ENCODE measurements around the gene GLRA1. TPM values are rescaled to one million over a fixed set of nuclear protein-coding genes. Genes with fewer than 3 reads are reported as not detected.

GLRA1 gene
- polyA plus RNA-seq (ENCODE audit: insufficient read length in 3 of 3), result under 1 TPM in 1 of 3 donors, not detected in 2; 0.06 TPM
- long read RNA-seq, donor 1, result 0 reads
- long read RNA-seq, donor 2, result 0 reads
- long read RNA-seq, donor 3, result 0 reads
- long read RNA-seq, donor 4, result 0 reads
- long read RNA-seq, donor 5, result 0 reads
- long read RNA-seq, donor 6, result 0 reads
- long read RNA-seq, donor 7, result 0 reads
- long read RNA-seq, donor 8, result 0 reads
- long read RNA-seq, donor 9, result 0 reads
- long read RNA-seq, donor 10, result 0 reads
- long read RNA-seq, donor 11, result 0 reads
- long read RNA-seq, donor 12, result 0 reads
- long read RNA-seq, donor 13, result 0 reads
- long read RNA-seq, donor 14, result 0 reads
- long read RNA-seq, donor 15, result 0 reads
- long read RNA-seq, donor 16, result 0 reads

DNA sequence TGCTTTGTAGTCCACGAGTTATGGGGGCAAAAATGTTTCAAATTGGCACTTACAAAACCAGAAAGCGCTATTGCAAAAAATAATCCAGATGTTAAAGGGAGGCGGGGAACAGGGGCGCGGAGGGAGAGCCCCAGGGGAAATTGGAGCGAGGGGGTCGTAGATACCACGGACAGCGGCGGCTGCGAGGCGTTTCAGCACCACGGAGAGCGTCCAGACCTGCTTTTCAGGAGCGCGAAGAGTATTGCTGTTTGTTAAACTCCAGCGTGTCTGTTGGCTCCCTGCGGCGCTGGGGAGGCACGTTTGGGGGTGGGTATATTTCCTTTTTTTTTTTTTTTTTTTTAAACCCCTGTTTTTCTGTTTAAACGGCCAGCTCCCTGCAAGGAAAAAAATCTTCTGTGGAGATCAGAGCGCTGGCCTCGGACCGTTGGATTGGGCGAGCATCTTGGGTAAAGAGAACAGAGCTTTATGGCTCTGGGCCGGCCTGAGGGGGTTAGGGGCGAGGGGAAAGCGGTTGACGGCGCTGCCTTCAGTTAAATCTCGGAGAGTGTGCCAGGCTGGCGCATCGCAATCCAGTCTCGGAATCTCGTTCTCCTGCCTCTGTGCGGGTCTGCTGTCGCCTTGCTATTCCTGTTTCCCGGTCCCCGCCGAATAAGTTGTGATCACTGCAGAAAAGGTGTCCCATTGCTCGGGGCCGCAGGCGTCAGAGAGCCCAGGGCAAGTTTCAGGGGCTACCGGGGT, at the start of gene GLRA1:
Gene GLRA1, minus strand, starts transcription at position 288 of the 738 bp plus-strand sequence. CDS start 302 bp downstream, outside the sequence.
- peak; percentile 65 for DNase-seq

- DNase-seq, result no peak
Measured at GRCh38 chr5:151970885-151971284, 46.2 kb upstream of the GLRA1 start.

DNA sequence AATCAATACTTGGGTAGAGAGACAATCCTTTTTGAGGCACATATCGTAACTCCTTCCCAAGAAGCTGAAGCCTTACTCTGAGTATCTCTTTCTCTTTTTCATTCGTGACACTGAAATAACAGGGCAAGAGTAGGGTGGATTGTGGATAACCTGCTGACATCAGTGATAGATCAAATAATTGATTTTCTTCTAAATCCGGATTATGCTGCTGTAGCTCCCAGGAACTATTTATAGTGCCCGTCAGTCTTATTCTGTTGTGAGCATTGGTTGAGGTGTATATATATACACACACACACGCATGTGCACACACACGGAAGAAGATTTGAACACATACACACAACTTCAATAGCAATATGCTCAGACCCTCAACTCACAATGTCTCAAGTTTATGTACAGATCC, 43.2 kb upstream of the GLRA1 start:
- no peak for DNase-seq

GRCh38 chr5:151966046-151966445, 41.4 kb upstream of the GLRA1 start:
- no peak for DNase-seq

GRCh38 chr5:151964471-151964870, 39.8 kb upstream of the GLRA1 start:
- DNase-seq, result no peak

GRCh38 chr5:151961557-151961956, 36.9 kb upstream of the GLRA1 start:
- no peak for DNase-seq

DNA sequence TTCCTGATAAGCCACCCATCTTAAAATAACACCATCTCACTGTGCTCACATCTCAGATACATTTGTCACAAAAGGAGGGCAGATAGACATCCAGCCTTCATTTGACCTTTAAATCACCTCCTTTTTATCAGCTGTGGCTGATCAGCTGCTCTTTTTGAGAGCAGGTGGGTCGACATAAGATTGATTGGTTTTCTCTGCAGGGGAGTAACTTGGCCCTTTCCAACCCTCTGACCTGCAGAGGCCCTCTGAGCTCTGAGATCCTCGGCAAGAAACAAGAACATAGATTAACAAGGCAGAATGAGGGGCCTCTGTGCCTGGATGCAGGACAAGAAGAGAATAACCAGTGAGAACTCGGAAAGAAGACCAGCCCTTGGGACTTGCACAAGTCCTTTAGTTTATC, 33.5 kb upstream of the GLRA1 start:
- DNase-seq, result no peak

DNA sequence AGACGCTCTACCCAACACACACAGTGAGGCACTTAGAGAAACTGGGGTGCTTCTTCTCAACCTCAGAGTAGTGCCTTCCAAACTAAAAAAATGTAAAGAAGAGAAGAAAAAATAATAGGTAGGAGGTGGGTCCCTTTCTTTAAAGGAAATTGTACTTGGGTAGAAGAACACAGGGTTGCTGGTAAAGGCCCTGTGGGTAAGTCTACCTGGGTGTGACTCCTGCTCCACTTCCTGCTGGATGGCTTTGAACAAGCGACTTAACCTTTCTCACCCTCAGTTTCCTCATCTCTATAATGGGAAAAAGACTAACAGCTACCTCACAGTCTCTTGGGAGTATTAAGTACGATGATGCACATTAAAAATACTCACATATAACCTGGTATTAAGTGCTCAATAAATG, 32.1 kb upstream of the GLRA1 start:
- DNase-seq, result no peak

GRCh38 chr5:151954255-151954654, 29.6 kb upstream of the GLRA1 start:
- DNase-seq, result no peak

DNA sequence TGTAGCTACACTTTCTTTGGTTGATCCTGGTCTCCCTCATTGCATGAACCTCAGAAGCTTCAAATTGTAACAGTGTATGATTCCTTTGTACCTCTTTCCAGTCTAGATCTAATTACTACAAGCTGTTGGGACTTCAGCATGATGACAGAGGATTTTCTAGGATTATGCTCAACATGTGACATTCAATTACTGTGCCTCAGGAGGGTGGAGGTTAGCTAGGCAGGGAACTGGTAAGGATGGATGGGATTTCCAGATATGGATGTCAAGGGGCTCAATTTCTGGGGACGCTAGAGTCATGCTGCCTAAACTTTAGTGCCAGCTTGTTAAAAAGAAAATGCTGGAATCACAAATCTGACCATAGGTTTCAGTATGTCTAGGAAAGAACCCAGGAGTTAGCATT, 29.2 kb upstream of the GLRA1 start:
- no peak for DNase-seq

DNA sequence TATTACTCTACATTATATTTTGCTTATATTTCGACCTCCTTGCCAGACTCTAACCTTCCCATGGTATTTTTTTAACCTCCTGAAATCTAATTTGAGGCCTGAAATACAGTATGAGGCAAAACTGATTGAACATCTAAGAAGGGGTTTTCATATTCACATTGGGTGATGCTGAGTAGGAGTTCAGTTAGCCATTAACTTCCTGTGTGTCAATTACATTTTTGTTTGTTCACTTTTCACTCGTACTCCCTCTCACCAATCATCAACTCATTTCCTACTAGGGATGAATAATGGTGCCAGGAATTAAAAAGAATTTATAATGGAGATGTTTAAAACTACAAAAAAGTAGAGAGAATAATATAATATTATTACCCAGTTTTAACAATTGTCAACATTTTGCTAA, 27.6 kb upstream of the GLRA1 start:
- DNase-seq, result no peak

GRCh38 chr5:151950706-151951105, 26.1 kb upstream of the GLRA1 start:
- DNase-seq, result peak; percentile 1

DNA sequence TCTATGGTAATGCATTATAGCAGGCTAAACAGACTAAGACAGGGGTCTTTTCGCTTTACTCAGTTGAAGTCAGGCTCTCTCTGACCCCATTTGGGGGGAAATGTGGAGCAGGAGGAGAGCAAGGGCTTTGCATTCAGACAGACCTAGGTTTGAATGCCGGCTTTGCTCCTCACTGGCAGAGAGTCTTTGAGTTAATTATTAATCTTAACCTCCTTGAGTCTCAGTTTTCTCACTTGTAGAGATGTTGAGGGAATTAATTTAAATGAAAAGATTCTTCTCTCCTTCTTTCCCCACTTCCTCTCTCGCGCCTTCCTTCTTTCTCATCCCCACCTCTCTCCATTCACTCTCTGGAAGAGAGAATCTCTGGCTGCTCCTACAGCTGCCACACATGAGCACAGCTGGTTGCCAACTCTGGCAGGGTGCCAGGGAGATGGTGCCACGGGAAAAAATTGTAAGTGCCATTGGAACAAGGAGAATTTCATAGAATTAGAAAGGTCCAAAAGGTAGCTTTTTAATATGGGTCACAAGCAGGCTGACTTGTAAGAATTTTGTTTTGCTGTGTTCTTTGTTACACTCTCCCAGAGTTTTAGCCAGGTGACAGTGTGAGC, 25.2 kb upstream of the GLRA1 start:
- no peak for DNase-seq

GRCh38 chr5:151949113-151949512, 24.5 kb upstream of the GLRA1 start:
- no peak for DNase-seq

DNA sequence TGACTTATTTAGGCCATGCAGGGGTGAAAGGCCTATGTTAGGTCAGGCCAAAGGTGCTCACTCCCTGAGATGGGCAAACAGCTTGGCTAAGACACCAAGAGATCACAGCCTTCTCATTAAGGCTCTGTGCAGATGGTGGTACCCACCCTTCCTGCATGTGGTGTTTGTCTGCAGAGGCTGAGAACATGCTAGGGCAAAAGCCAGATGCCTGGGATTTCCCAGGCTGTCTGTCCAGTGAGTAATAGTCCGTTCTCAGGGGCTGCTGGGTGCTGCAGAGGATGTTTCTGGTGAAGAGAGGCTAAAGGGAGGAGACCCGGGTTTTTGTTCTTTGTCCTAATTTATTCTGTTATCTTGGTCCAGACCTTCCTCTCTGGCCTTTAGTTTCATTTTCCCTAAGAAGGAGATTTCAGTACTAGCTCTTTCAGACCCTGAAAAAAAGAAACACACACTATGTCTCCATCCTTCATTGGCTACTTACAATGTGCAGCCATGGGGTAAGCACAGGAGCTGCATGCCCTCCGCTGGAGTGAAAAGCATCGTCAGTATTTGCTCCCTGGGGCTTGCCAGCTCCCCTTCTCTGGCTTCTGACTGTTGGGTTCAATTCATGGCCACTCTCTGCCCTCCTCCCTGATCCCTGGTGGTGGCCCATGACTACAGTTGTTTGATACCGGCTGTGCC, 23.4 kb upstream of the GLRA1 start:
- DNase-seq, result no peak

- no peak for DNase-seq
Measured at GRCh38 chr5:151937851-151938250, 13.2 kb upstream of the GLRA1 start.

DNA sequence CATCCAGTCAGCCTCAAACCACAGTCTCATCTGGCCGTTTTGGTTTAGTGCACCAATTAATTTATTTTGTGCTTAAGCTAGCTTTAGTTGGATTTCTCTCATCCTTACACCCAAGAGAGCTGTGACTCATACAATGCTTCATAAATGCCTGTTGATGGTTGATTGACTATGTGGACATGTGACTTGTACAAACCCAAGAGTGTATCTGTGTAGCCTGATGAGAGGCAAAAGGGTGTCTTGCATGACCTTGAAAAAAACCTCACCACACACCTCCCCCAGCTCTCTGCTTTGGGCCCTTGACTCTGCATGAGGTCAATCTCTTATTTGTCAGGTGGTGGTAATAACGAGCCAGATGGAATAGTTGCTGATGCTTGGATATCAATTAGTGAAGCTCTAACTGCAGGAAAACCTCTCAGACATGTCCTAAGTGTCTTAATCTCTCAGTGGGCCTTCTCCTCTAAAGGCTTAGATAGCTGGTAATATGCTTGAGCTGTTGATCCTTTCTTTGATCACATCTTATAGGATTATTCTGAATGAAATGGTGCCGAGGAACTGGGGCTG, 10.6 kb upstream of the GLRA1 start:
- DNase-seq, result no peak

DNA sequence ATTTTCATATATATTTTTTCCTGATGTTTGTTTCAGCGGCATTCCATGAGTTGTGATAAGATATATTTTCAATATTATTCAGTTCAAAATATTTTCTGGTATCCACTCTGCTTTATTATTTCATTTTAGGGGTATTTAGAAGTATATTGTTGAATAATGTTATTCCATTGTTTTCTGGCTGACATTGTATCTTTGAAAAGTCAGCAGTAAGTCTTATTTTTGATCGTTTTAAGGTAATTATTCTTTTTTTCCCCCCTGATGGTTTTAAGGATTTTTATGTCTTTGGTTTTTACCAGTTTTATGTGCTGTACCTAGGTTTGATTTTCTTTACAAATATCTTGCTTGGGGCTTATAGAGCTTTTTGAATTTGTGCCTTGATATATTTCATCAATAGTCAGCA, 6.6 kb upstream of the GLRA1 start:
- DNase-seq, result no peak

- DNase-seq, result no peak
Measured at GRCh38 chr5:151926188-151926587, 1.5 kb upstream of the GLRA1 start.

DNA sequence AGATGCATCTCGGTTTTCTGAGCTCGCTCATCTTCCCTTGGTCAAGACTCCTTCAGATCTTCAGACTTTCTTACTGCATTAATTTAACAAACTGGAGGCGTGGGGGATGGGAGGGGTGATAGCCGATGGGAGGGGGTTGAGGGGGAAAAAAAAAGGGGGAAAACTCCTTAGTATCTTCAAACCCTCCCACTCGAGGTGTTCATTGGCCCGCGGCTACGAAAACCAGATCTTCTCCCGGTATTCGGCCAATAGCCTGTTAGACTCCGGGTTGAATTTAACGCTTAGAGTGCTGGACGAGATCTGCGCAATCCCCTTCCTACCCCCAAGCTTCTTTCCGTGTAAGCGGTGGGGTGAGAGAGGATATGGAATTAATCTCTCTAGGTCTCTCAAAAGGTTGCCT, 689 bp upstream of the GLRA1 start:
- no peak for DNase-seq

GRCh38 chr5:151923866-151924476, 680 bp downstream of the GLRA1 start:
- no peak for DNase-seq

- no peak for DNase-seq
Measured at GRCh38 chr5:151921916-151922315, 2.7 kb downstream of the GLRA1 start.
